GM18520 (cell line): ENCODE measurements around the gene TMEM38B.
"Not testable (repeated sequence)": the region's sequence is repeated elsewhere in the genome, so short reads cannot be mapped to it uniquely, and the experiment has no call there.

Experiments
- ATAC-seq: cut with Tn5 transposase; IDR thresholded peaks from one replicate; pipeline ENCODE4 v1.9.1; 2021; ENCODE audit not compliant: unreplicated experiment

The TMEM38B gene

DNA sequence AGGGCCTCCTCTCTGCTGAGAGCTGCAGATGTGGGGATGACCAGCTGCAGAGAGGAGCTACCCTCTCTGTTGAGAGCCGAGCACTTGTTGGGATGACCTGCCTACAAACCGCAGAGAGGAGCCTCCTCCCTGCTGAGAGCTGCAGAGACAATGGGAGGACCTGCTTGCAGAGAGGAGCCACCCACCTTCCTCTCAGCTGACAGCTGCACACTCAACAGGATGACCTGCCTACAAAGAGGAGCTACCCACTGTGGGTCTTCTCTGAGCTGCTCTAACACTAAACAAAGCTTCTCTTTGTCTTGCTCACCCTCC is 19.6 kb downstream of the TMEM38B start:
- no peak for ATAC-seq

DNA sequence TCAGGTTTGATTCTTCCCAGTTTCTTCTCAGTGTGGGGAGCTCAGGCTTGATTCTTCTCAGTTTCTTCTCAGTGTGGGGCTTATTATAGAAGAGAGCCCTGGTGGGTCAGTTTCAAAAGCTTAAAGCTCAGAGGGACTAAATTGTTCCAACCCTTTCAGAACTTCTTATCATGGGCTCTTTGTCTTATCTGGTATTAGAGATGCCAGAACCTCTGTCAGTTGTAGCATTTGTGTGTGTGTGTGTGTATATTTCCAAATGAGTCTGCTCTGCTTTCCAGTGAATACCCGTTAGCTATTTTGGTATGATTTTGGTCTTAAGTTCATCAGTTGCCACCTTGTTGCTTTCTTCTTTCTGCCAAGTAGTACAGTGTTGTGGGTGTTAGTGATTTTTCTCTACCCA is 21.8 kb downstream of the TMEM38B start:
- no peak for ATAC-seq

DNA sequence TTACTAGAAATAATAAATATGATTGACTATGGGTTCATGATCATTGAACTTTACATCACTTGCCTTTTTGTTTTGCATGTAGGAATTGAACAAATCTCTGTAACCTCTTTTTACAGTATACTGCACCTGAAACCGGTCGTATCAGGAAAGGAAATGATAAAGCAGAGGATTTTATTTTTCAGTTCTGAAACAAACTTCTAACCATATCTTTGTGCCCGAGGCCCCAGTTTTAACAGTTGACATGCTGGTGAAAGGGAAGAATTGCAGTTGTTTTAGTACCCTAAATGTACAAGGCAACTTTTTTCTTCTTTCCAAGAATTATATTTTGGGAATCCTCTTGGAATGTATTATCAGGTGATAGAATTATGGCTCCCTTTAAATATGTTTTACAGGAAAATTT is 27.8 kb downstream of the TMEM38B start:
- no peak for ATAC-seq

DNA sequence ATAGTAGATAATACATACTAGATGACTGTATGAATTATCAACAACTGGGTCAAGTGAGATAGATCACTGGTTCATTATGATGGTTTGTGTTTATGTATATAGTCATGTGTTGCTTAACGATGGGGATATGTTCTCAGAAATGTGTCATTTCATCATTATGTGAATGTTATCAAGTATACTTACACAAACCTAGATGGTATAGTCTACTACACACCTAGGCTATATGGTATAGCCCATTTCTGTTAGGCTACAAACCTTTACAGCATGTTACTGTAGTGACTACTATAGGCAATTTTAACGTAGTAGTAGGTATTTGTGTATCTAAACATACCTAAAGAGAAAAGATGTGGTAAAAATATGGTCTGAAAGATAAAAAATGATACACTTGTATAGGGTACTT is 31.0 kb downstream of the TMEM38B start:
- no peak for ATAC-seq

DNA sequence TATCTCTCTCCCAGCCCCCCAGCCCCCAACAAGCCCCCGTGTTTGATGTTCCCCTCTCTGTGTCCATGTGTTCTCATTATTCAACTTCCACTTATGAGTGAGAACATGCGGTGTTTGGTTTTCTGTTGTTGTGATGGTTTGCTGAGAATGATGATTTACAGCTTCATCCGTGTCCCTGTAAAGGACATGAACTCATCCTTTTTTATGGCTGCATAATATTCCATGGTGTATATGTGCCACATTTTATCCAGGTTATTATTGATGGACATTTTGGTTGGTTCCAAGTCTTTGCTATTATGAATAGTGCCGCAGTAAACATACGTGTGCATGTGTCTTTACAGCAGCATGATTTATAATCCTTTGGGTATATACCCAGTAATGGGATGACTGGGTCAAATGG is 33.9 kb downstream of the TMEM38B start:
- not testable (repeated sequence) for ATAC-seq

DNA sequence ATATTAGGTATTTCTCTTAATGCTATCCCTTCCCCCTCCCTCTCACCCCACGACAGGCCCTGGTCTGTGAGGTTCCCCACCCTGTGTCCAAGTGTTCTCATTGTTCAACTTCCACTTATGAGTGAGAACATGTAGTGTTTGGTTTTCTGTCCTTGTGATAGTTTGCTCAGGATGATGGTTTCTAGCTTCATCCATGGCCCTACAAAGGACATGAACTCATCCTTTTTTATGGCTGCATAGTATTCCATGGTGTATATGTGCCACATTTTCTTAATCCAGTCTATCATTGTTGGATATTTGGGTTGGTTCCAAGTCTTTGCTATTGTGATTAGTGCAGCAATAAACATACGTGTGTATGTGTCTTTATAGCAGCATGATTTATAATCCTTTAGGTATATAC is 37.1 kb downstream of the TMEM38B start:
- ATAC-seq = not testable (repeated sequence)

DNA sequence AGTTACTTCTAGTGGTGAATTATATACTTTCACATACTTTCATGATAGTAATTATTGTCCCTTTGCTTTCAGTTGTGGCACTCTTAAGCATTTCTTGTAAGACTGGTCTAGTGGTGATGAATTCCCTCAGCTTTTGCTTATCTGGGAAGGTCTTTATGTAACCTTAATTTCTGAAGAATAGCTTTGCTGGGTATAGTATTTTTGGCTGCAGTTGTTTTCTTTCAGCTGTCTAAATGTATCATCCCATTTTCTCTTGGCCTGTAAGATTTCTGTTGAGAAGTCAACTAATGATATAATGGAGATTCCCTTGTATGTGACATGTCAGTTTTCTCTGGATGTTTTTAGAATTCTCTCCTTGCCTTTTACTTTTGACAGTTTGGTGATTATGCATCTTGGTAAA is 41.0 kb downstream of the TMEM38B start:
- ATAC-seq = no peak

DNA sequence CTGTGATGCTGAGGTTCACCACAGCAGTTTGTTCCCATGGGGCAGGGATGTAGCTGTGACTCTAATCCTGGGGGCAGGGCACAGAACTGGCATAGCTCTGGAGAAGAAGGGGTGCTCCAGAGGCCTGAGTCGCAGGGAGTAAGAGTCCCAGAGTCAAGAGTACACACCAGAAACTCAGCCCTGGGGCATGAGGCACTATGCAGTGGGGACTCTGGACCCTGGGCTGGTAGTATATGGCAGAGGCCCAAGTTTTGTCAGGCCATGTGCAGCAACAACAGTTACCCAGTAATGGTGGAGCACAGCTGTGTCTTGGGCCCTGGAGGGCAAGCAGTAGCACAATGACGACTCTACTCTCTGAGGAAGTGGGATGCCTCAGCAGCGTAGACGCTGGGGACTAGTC is 42.9 kb downstream of the TMEM38B start:
- ATAC-seq = no peak

DNA sequence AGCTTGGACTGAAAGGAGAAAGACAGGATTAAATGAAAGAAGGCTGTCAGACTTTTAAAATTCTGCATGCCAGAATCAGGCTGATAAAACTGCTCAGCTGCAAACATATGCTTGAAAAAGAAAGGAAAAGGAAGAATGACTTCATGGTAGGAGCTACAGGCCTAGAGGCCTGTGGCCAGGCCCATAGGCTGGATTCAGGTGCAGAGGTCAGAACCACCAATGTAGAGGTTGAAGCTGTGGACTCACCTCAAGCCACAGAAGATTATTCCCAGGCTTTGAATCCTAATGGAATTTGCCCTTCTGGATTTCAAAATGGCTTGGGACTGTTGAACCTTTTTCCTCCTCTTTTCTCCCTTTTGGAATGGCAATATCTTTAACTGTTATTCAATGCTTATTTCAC is 47.7 kb downstream of the TMEM38B start:
- no peak for ATAC-seq

DNA sequence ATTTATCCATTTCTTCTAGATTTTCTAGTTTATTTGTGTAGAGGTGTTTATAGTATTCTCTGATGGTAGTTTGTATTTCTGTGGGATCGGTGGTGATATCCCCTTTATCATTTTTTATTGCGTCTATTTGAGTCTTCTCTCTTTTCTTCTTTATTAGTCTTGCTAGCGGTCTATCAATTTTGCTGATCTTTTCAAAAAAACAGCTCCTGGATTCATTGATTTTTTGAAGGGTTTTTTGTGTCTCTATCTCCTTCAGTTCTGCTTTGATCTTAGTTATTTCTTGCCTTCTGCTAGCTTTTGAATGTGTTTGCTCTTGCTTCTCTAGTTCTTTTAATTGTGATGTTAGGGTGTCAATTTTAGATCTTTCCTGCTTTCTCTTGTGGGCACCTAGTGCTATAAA is 53.0 kb downstream of the TMEM38B start:
- ATAC-seq = not testable (repeated sequence)

DNA sequence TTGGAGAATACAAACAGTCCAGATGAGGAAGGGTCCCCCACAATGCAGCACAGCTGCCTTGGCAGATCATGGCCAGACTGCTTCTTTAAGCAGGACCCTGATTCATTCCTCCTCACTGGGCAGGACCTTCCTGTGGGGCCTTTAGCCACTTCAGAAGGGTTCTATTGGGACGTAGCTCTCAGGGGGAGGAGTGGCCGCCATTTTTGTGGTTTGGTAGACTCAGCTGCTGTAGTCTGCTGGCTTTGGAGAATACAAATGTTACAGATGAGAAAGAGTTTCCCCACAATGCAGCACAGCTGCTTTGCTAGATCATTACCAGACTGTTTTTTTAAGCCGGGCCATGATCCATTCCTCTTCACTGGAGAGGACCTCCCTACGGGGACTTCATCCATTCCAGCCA is 57.4 kb downstream of the TMEM38B start:
- ATAC-seq = no peak

DNA sequence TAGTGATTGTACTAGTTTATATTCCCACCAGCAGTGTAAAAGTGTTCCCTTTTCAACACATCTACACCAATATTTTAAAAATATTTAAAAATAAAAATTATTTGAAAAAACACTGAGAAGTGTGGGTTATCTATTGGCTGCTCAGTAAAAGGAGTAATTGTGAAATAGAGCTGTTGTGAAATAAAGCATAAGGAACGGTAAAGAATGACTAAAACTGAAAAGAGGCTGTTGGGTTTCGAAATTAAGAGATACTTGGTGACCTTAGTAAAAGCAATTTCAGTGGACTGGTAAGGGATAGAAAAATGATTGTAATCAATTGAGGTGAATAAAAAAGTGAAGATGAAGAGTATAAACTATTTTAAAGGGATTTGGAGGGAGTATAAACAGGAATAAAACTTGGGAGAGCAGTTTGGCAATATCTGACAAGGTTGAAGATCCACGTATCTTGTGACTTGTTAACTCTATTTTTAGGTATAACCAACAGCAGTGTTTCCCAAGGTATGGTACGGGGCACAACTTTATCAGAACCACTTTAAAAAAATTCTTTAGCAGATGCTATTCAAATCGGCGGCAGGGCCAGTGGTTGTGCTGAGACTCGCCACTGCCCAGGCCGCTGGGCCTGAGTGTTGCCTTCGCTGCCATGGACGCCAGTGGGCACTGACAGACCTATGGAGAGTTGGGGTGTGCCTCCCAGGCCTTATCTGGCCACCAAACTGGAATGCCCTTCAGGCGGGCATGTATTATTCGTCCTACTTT is 63.3 kb downstream of the TMEM38B start:
- no peak for ATAC-seq

DNA sequence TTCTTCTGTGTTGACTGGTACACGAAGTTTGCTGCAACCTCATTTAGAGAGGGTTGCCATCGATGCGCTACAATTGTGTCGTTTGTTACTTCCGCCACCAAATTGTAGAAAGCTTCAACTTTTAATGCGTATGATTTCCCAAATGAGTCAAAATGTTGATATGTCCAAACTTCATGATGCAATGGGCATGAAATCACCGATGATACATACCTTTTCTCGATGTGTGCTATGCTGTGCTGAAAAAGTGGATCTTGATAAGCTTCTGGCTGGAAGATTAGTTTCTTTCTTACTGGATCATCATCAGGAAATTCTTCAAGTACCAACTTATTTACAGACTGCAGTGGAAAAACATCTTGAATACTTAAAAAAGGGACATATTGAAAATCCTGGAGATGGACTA is 65.7 kb downstream of the TMEM38B start:
- no peak for ATAC-seq

DNA sequence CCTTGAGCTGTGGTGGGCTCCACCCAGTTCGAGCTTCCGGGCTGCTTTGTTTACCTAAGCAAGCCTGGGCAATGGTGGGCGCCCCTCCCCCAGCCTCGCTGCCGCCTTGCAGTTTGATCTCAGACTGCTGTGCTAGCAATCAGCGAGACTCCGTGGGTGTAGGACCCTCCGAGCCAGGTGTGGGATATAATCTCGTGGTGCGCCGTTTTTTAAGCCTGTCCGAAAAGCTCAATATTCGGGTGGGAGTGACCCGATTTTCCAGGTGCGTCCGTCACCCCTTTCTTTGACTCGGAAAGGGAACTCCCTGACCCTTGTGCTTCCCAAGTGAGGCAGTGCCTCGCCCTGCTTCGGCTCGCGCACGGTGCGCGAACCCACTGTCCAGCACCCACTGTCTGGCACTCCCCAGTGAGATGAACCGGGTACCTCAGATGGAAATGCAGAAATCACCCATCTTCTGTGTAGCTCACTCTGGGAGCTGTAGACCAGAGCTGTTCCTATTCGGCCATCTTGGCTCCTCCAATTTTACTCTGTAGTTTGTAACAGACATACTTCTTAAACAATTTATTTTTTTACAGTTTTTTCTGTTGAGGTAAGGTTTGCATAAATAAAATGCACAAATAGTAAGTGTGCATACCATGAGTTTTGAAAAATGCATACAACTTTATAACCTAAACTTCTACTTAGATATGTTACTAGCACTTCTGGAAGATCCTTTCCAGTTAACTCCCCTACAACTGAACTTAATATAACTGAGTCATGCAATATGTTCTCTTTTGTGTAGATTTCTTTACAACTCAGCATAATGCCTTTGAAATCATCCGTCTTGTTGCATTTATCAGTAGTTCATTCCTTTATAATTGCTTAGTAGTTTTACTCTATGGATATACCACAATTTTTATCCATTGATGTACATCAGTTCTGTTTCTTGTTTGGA is 88.5 kb downstream of the TMEM38B start:
- not testable (repeated sequence) for ATAC-seq

DNA sequence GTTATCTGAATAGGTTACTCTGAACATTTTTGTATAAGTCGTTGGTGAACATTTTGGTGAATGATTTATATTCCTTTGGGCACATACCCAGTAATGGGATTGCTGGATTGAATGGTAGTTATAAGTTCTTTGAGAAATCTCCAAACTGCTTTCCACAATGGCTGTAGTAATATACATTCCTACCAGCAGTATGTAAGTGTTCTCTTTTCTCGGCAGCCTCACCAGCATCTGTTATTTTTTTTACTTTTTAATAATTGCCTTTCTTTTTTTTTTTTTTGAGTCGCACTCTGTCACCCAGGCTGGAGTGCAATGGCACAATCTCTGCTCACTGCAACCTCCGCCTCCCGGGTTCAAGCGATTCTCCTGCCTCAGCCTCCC is 89.1 kb downstream of the TMEM38B start:
- ATAC-seq = not testable (repeated sequence)

DNA sequence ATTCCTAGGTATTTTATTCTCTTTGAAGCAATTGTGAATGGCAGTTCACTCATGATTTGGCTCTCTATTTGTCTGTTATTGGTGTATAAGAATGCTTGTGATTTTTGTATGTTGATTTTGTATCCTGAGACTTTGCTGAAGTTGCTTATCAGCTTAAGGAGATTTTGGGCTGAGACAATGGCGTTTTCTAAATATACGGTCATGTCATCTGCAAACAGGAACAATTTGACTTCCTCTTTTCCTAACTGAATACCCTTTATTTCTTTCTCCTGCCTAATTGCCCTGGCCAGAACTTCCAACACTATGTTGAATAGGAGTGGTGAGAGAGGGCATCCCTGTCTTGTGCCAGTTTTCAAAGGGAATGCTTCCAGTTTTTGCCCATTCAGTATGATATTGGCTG is 92.5 kb downstream of the TMEM38B start:
- not testable (repeated sequence) for ATAC-seq

DNA sequence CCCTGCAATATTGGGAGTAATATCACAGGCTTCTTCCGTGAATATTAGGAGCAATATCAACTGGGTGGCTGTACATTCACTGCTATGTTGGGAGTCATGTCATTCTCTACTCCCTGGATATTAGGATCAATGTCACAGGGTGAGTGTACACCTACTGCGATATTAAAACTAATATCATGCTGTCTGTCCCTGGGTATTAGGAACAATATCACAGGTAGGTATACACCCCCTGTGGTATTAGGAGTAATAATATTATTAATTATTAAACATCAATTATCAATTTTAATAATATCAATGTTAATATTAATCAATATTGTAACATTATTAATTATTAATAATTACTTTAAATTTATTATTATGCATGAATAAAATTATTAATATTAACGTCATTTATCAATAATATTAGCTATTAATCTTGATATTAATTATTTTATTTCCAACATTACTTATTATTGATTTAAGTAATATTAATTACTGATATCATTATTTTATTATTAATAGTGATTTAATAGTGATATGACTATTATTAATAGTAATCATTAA is 121.9 kb downstream of the TMEM38B start:
- no peak for ATAC-seq

DNA sequence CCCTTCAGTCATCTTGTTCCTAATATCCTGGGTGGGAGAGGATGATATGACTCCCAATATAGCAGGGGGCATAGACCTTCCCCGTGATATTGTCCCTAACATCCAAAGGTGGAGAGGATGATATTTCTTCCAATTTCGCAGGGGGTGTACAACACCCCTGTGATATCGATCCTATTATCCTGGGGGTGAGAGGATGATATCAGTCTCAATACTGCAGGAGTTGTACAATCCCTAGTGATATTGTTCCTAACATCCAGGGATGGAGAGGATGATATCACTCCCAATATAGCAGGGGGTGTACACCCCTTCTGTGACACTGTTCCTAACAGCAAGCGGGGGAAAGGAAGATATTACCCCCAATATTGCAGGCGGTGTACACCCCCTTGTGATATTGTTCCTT is 122.6 kb downstream of the TMEM38B start:
- no peak for ATAC-seq

DNA sequence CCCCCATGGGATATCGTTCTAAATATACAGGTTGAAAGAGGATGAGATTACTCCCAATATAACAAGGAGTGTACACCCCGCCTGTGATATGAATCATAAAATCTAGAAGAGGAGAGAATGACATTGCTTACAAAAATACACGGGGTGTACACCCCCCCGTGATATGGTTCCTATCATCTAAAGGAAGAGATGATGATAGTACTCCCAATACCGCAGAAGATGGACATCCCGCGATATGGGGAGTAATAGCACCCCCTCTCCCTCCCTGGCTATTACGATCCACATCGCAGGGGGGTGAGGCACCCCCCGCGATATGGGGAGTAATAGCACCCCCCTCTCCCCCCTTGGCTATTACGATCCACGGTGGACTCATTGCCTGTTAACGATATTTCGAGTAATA is 124.6 kb downstream of the TMEM38B start:
- ATAC-seq = no peak

DNA sequence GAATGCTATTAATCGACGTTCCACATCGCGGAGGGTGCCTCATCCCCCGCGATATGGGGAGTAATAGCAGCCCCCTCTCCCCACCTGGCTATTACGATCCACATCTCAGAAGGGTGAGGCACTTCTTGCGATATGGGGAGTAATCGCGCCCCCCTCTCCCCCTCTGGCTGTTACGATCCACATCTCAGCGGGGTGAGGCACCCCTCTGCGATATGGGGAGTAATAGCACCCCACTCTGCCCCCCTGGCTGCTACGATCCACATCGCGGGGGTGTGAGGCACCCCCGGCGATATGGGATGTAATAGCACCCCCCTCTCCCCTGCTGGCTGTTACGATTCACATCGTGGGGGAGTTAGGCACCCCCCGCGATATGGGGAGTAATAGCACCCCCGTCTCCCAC is 128.5 kb downstream of the TMEM38B start:
- ATAC-seq = no peak
